ENCODE data around the gene CRLF1.

CRLF1 gene

DNA sequence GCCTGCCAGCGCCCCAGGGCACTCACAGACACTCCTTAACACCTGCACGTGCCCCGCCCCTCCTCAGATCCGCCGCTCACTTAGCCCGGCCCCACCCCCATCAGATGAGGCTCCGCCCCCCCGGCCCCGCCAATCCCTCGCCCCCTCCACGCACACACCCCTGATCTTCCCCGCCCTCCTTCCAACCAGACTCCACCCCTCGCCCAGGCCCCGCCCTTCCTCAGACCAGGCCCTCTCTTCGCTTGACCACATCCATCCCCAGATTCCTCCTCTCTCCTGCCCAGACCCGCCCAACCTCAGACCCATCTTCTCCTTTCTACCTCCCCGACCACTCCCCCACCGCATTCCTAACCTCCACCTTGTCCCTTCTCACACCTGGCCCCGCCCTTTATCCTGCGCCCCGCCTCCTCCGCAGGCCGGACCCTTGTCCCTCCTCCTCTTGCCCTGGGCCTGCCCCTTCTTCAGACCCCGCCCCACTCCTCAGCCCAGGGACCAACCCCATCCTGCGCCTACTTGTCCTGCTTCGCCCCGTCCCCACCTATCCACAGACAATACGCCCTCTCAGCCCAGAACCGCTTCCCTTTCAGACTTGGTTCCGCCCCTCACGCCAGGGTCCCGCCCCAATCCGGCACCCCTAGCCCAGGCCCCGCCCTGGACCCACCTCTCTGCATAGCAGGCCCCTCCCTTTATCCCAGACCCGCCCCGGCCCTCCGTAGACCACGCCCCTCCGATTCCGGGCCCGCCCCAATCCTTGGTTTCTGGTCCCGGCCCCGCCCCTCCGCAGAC is 29.8 kb upstream of the CRLF1 start:
- DNase-seq, result peak; percentile 95

DNA sequence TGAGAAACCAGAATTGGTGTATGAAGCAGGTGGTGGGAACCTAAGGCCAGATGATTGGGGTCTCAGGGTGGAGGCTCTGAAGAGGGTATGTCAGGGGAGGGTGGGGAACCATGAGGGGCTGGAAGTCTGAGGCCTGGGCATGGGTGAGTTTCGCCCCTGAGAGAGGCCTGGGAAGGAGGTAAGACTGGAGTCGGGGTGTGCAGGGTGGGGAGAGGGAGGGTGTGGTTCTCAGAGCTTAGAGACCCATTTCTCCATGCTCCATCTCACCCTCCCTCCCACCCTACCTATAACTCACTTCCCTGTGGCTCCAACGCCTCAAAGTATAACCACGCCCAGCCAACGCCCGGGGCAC is 29.2 kb upstream of the CRLF1 start:
- no peak for DNase-seq

DNA sequence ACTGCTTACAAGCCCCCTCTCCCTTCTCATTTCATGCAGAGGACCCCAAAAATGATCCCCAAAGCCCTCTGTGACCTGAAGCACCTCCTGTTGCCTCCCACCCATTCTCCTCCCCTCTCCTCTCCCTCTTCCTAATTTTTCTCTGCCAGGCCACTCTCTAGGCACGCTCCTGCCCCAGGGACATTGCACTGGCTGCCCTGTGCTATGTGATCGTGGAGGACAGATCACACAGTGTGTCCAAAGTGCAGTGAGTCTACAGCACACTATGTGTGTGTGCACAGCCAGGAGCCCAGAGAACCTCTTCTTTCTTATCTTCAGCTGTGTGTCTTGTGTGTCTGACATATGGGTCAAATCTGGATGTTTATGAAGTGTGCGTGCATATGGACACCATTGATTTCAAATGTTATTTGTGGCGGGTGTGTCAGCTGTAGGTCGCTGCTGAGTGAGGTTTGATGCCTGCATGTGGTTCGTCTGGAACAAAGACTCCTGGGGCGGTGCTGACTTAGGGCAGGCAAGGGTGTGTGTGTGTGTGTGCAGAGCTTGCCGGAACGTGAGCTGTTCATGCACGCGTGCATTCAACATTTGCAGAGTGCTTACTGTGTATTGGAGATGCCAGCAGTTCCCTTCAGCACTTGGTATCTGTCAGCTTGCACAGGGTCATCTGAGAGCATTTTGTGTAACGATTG is 28.2 kb upstream of the CRLF1 start:
- no peak for DNase-seq

DNA sequence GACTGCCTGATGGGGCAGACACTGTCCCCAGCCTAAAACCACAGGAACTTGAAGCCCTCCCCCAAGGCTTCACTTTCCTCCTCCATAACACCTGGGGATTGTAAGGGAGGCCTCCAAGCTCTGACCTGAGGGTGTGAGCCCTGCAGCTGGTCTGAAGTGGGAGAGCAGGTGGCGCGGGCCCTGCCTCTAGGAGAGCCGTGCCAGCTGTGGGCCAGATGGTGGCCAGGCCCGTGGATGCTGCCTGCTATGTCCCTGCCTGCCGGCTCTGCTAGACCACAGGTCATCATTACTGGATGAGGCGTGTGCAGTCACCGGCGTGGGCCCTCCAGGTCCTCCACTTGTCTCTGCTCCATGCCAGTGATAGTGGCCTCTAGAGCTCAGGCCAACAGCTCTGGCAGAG is 26.7 kb upstream of the CRLF1 start:
- DNase-seq, result no peak

DNA sequence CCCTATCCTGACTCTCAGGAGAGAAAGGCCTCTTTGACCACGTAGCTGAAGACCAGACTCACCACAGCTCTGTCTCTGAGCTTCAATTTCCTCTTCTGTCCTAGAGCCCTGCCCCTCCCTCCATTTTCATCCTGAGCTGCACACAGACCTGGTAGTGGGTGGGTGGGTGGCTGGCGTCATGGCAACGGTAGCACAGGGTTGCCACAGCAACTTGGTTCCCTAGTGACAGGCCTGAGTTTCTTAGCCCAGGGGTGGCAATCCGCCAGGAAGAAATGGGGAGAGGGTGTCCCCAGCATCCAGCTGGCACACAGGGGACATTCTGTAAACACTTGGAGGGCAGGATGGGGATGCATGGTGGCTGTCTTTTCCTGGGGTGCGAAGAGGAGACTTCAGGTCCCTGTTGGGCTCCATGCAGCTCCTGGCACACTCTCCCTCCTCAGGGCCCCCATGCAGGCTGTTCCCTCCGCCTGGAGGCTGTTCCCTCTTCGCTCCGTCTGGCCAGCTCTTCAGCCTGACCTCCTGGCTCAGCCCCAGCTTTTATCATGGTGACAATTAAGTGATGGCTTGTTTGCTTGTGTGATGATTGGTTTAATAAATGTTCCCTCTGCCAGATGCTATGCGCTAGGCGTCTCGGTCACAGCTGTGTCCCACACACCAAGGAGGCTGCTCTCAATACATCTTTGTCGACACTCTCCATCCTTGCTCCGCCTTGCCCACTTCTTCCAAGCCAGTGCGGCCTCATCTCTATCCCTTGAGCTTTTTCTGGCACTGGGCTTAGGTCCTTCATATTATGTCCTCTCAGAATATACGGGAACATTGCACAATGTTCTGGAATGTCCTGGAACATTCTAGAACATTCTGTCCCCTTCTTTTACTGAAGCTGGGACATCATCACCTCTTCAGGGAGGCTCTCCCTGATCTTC is 22.8 kb upstream of the CRLF1 start:
- DNase-seq, result no peak

DNA sequence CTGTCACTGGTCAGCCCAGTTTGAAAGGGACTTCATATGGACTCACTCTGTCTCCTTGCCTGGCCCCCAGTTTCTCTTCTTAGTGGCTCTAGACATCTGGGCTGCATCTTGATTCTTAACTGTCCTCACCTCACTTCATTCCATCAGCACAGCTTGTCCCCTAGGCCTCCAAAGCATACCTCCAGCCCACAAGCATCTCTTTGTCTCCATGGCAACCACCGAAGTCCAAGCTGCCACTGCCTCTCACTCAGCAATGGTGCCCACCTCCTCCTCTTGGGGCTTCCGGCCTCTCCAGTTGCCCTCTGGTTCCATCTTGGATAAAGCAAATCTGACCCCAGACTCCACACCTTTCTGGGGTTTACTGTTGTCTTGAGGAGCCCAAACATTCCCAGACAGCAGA is 20.3 kb upstream of the CRLF1 start:
- no peak for DNase-seq

DNA sequence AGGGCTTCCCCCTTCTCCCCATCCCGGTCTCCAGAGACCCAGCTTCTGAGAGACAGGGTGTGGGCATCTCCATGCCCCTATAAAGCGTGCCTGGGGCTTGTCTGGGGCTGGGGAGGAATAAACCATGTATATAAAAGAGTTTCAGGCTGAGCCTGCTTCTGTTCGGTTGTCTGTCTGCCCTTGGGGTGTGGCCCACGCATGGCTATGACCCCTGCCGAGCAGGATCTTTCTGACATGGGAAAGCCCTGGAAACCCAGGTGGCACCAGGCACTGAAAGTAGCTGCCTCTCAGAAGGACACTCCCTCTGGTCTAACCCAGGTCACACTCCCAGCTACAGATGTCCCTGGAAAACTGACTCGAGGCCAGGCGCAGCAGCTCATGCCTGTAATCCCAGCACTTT is 14.3 kb upstream of the CRLF1 start:
- no peak for DNase-seq

DNA sequence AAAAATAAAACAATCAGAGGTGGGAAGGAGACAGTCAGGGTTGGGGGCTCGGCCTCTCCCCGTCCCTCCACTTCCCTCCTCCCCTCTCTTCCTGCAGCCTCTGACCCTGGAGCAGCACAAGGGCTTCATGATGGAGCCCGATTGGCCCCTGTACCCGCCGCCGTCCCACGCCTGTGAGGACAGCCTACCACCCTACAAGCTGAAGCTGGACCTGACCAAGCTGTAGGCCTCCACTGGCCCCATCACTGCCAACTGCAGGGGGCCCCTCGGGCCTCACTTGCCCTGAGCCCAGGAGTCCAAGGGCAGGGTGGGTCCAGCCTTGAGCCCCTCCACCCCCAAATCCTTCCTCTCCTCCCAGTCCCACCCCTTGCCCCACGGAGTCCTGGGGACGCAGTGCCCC is 13.7 kb upstream of the CRLF1 start:
- no peak for DNase-seq

DNA sequence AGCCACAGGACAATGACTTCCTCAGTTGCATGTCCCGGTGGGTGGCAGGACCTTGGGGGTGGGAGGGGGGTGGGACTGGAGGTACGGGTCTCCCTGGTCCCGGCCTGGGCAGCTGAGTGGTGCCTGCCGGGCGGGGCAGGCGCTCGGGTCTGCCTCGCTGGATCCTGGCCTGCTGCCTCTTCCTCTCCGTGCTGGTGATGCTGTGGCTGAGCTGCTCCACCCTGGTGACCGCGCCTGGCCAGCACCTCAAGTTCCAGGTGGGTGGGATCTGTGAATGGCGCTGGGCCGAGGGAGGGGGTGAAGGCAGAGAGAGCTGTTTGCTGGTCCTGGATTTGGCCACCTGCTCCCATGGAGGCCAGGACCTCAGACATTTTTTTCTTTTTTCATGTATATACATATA is 11.6 kb upstream of the CRLF1 start:
- no peak for DNase-seq

DNA sequence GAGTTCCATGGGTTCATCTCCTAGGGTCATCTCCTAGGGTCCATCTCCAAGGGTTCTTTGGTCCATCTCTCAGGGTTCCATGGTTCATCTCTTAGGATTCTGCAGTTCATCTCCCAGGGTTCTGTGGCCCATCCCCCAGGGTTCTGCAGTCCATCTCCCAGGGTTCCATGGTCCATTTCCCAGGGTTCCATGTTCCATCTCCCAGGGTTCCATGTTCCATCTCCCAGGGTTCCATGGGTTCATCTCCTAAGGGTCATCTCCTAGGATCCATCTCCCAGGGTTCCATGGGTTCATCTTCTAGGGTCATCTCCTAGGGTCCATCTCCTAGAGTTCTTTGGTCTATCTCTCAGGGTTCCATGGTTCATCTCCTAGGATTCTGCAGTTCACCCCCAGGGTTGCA is 11.0 kb upstream of the CRLF1 start:
- DNase-seq, result no peak

DNA sequence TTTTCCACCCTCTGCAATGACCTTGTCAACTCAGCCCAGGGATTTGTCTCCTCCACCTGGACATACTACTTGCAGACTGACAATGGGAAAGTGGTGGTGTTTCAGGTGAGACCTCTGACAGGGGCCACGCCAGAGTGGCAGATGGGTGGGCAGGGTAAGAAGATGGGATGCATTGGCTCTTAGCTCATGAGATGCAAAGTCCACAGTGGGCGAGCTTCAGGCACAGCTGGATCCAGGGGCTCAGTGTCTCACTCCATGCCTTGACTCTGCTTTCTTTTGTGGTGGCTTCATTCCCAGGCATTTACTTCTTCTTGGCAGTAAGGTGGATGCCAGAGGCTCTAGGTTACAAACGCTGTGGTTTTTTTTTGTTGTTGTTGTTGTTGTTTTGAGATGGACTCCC is 9.4 kb upstream of the CRLF1 start:
- no peak for DNase-seq

DNA sequence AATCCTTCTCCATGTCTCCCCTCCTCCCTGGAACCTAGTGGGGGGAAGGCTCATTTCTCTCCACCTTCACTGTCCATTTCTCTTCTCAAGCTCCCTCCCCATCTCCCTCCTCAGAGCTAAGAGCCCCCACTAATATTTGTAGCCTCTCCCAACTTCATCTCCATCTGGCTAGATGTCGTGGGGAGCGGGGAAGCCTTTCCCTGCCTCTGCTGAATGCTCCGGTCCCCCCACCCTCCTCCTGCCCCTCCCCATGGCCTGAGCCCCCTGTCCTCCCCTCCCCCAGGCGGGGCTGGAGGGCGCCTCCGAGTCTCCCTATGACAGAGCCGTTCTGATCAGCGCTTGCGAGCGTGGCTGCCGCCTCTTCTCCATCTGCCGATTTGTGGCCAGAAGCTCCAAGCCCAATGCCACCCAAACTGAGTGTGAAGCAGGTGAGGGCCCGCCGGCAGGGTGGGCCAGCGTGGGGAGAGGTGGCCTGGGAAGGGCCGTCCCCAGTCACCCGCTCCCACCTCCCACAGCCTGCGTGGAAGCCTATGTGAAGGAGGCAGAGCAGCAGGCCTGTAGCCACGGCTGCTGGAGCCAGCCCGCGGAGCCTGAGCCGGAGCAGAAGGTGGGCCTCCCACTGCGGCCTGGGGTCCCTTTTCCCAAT is 7.1 kb upstream of the CRLF1 start:
- DNase-seq, result no peak

DNA sequence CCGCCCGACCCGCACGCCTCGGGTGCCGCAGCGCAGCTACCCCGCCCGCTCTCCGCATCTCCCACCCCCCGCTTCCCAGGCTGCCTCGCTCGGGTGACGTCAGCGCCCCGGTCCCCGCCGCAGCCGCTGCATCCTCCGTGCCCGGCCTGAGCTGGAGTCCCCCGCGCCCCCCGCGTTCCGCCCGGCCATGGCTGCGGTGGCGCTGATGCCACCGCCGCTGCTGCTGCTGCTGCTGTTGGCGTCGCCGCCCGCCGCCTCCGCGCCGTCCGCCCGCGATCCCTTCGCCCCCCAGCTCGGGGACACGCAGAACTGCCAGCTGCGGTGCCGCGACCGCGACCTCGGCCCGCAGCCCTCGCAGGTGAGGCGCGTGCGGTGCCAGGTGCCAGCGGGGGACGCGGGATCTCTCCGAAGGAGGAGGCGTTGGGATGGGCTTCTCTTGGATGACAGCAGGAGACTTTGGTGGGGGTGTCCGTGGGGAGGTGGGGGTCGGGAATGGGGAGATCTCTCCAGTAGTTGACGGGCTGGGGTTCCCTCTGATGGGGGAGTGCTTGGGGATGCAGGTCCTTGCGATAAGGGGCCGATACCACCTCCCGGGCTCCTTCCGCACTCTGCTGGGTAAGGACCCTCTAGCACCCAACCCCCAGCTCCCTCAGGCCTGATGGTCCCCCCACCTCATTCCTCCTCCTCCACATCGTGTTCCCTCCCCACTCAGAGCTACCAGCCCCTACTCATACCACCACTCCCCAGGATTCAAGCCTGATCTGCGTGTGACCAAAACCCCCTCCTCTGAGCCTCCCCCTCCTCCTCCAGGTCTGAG is 6.4 kb upstream of the CRLF1 start, which contains the start of gene TMEM59L:
Gene TMEM59L (plus strand): TSS at position 99 of the 817 bp plus-strand sequence. CDS start 89 bp downstream, at position 188.
- DNase-seq, result peak; percentile 40

DNA sequence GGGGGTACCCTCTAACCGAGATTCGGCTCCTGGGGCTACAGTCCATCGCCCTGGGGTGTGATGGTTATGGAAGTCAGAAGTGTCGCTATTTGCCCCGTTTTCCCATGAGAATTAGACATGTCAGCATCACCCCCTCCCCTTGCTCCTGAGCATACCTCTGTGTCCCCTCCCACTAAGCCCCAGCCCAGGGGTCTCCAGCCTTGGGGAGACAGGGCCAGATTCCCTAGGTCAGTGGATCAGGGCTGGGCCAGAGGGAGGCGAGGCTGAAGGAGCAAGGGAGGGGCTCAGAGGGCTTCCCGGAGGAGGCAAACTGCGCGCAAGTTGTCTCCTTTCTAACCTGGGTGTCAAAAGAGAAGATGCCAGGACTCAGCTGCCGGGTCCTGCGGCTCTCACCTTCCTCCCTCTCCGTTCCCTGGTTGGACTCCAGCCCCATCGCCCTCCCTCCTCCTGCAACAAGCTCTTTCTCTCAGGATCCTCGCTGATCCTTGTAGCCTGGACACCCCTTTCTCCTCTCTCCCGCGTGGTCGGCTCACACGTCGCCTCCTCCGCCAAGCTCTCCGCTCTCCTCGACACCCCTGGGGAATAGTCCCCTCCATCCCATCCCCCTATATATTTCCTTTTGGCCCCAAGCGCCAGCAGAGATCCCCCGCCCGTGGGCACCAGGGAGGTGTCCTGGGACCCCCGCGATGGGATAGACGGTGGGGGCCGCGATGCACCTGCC is 5.6 kb upstream of the CRLF1 start:
- DNase-seq, result peak; percentile 38

DNA sequence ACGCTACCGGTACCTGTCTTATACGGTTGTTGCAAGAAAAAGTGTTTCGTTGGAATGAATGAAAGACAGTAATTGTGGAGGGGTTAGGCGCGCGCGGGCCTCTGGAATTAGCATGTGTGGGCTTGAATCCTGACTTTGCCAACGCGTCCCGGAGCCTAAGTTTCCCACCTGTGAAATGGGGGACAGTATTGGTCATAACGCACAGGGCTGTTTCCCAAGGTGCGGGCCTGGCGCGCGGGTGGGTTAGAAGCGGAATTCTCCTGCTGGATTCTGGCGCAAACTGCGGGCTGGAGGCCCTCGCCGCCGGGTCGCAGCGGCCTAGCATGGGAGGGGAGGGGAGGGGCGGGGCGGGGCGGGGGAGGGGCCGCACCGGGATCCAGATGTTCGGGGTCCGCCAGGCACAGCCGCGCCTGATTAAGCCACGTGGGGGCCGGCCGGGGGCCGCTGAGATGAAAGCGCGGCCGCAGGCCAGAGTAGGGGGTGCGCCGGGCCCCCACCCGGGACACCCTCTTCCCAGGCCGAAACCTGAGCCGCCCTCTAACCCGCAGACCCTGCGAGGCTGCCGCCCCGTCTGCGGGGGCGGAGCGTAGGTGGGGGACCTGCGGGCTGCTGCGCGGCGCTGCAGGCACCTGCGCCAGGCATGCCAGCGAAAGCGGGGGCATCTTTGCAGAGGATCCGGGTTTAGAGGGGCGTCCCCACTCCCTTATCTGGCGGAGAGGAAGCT is 4.9 kb upstream of the CRLF1 start:
- no peak for DNase-seq

DNA sequence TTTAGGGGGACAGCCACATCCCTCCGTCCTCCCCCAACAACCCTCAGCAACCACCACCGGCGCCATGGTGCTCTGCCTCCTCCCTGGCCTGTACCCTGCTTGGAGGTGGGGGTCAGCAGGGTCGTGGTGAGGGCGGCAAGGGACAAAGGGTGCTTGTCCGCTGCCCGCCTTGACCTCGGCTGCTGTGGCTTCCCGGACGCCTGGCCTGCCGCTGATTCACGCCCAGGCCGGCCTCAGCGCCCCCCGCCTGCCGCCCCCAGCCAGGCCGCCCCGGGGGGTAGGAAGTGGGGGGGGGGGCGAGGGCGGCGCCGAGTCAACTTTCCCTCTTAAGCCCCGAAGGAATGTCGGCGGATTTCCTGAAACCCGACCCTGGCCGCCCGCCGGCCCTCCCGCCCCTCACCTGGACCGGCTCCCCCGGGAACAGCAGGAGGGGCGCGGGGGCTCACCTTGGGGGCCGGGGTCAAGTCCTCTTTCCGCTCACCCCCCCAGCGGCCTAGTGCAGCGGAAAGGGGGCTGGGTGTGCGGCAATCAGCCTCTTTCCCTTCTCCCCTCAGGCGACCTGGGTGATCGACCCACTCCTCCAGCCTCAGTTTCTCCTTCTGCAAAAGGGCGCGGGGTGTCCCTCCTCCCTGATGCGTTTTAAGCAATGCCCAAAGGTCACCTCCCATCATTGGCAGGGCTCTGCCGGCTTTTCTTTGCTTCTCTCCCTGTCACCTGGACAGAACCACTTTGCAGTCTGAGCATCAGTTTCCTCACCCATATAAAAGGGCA is 4.1 kb upstream of the CRLF1 start:
- DNase-seq, result no peak

DNA sequence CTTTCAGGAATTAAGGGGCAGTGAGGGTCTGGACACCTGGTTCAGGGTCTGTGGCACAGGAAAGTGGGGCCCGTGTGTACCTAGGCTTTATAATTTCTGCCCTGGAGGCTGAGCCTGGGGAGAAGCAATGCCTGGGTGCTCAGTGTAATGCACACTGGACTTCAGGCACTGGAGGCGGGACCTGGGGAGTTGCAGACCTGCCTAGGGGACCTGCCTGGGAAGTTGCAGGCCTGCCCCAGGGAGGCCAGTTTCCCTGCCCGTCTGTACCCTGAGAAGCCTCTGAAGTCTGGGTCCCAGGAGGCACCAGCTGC is 3.6 kb upstream of the CRLF1 start:
- DNase-seq, result no peak

DNA sequence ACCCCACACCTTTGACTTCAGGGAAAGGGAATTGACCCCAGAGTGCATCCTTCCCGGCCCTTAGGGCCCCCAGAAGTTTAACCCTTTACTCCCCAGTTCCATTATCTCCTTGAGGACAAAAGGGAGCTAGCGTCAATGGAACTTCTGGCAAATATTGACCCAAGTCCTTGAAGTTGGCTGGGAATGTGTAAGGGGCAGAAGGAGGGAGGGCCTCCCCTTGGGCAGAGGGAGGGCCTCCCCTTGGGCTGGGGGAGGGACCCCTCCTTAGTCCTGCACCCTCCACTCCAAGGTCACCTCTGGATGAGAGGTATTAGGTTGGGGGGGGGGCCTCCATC is 3.1 kb upstream of the CRLF1 start:
- DNase-seq, result no peak

DNA sequence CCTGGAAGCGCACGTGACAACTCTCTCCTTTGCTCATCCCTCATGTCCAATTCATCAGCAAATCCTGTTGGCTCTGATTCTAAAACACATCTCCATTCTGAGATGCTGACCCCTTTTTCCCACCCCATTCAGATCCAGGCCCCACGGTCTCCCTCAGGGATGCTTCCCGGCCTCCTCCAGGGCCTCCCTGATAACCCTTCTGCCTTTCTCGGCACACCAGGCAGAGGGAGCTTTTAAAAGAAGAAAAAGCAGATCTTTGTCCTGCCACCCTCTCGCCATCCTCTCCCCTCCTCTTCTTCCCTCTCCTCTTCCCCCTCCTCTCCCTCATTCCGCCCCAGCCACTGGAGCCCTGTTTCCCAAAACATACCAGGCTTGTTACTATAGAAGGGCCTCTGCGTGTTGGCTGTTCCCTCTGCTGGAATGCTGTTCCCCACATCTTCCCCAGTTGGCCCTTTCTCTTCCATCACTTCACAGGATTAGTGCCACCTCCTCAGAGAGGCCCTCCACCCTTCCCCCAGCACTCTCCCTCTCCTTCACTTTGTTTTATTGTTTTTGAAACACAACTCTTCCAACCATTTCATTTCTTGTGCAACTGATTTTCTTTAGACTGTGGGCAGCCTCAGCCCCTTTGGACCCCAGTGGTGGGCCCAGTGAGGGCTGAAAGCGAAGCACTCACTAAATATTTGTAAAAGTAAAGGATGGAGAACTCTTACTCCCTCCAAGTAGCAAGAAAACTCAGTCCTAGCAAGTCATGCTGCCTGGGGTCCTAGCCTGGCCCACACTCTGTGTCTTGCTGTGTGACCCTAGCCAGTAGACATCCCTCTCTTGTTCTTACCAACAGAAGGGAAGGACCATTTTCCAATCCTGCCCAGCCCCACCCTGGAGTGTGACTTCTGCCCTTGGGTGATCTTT is 2.5 kb upstream of the CRLF1 start:
- DNase-seq, result no peak

Data from NCI-H1436 (cell line).